Limb (tissue), 2 donors: ENCODE measurements around the gene MET.
A peak's percentile ranks its signal among the peaks of the same experiment; 100 is the strongest.

Experiments used
- DNase-seq, 2 donors: peaks; one replicate each; pipeline ENCODE4 v3.0.0-alpha.2; 2016; ENCODE audit errors: extremely low spot score in 2 of 2

Gene MET

DNA sequence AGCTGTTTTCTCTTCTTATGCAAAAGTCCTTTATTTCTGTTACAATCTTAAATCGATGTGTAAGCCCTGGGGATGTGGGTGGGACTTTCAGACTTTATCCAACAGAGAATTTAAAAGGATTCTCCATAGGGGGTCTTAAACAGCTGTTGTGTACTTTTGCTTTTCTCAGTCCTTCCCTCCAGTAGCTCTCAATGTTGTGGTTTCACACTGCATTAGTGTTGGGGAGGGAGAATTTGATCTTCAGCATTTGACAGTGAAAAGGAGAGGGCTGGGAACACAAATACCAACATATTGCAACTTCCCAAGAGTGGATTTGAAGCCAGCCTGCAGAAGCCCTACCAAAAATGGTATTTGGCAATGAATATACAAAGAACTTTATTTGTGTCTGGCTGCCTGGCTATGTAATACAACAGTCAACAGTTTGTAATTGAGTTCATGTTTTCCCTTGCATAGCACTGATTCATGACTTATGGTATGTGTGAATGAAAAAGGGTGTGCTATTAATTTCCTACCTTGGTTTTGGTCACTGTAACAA lies 110.2 kb downstream of the MET start:
- peak in 1 of 2 donors; percentile 82 for DNase-seq

DNA sequence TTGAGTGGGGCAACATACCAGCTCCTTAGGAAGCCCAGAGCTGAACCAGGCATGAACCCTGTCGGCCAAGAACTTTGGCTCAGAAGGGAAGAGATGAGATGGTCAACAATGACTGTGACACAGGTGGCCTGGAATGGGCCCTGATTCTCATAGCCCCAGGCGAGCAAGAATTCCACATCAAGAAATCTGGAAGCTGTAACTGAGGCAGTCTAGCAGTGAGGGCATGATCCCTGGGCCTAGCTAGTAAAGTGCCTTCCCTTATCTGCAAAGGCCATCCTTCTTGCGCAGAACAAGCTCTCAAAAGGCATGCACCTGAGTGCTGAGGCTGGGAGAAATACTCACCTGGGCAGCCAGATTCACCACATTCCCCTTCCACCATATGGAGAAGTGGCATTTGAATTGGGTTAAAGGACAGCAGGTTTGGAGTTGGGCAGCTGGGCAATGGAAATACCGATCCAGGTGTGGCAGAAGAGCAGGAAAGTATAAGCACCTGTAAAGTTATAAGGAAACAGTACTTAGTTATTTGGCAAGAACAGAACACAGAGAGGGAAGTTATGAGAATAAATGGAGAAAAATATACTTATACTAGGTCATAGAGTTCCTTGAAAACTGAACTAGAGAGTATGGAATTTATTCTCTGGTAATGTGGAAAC lies 111.8 kb downstream of the MET start:
- DNase-seq, result no peak

DNA sequence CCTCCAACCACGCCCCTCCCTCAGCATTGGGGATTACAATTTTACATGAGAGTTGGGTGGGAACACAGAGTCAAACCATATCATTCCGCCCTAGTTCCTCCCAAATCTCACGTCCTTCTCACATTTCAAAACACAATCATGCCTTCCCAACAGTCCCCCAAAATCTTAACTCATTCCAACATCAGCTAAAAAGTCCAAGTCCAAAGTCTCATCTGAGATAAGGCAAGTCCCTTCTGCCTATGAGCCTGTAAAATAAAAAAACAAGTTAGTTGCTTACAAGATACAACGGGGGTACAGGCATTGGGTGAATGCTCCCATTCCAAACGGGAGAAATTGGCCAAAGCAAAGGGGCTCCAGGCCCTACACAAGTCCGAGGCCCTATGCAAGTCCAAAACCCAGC lies 112.7 kb downstream of the MET start:
- DNase-seq, result no peak

DNA sequence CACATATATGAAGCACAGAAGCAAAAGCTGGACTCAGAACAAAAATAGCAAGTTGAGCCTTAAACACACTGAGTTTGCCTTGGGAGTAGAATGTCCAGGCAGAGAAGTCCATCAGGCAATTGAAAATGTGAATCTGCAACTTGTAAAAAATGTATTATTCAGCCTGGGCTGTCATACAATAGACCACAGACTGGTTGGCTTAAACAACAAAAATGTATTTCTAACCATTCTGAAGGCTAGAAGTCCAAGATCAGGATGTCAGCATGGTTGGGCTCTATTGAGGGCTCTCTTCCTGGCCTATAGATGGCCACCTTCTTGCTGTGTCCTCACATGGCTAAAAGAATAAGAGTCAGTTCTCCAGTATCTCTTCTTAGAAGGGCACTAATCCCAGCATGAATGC lies 113.8 kb downstream of the MET start:
- DNase-seq, result no peak

DNA sequence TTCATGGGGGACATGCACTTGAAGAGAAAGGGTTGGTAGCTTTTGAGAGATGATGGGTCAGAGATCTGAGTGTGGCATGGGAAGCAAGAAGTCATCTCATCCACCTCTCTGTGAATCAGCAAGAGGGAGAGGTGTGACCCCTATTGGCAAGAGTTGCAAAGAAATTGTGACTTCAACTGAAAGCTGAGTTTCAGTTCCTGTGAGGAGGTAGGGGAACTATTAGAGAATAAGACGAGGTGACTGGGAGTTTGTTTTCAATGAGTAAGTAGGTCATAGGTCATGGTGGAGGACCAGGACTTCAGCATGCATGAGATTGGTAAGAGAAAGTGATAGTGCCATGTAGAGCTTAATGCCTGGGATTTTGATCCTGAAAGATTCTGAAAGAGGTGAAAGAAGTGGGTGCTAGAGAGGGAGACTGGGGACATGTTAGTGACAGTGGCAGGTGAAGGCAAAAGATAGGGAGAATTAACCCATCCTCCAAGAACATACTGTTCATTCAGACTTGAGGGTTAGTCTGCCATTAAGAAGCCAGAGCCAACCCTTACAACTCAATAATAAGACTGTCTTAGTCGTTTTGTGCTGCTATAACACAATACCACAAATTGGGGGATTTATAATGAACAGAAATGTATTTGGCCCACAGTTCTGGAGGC lies 114.9 kb downstream of the MET start:
- no peak for DNase-seq

DNA sequence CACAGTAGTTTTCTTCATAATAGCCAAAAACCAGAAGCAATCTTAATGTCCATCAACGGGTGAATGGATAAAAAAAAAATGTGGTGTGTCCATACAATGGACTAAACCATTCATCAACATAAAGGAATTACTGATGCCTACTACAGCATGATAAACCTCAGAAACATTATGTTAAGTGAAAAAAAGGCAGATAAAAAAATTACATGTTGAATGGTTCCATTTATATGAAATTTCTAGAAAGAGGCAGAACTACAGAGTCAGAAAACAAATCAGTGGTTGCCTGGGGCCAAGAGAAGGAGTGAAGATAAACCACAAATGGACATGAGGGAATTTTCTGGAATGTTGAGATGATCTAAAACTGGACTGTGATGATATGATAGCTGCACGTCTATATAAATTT lies 115.9 kb downstream of the MET start:
- no peak for DNase-seq

DNA sequence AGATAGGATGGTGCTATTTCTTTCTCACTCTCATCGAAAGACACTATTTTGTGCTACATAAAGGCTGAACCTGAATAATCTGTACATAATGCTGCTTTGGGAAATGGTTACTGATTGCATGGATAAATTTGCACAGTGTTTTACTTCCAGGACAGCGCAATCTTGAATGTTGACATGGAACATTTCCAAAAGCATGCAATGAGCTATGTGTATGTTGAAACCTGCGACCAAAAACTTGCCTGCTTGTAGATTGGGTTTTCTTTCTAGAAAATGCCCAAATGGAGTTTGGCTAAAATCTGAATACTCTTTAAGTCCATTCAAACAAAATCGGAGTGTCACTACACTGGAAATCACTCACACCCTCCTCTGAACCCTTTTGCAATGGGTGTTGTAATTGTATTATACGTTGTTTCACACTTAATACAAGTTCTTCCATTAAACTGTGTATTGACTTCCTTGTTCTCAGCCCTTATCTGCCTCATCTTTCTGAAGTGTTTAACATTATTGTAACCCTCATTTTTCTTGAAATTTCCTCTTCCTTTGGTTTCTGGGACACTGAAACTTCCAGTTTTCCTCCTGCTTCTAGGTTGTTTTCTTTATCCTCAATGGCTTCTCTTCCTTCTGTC lies 116.7 kb downstream of the MET start:
- no peak for DNase-seq

DNA sequence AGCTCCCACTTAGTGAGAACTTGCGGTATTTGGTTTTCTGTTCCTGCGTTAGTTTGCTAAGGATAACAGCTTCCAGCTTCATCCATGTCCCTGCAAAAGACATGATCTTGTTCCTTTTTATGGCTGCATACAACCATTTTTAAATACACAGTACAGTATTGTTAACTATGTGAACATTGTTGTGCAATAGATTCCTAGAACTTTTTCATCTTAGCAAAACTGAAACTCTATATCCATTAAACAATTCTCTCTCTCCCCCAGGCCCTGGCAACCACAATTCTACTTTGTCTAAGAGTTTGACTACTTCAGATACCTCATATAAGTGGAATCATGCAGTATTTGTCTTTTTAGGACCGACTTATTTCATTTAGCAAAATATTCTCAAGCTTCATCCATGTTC lies 118.0 kb downstream of the MET start:
- no peak for DNase-seq

DNA sequence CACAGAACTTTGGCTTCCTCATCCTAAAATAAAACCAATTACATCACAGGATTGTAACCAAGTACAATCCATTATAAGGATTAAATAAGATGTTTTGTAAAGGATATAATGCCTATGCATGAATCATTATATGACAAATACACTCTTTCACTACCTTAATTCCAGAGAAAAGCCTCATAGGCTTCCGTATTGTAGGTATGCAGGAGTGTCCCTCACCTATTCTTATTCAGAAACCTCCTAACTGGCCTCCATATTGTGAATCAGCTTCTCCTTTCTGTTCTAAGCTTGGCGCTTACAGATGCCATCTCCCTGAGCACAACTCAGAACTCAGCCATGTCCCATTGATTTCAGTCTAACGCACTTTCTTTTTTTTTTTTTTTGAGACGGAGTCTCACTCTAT lies 120.8 kb downstream of the MET start:
- no peak for DNase-seq

DNA sequence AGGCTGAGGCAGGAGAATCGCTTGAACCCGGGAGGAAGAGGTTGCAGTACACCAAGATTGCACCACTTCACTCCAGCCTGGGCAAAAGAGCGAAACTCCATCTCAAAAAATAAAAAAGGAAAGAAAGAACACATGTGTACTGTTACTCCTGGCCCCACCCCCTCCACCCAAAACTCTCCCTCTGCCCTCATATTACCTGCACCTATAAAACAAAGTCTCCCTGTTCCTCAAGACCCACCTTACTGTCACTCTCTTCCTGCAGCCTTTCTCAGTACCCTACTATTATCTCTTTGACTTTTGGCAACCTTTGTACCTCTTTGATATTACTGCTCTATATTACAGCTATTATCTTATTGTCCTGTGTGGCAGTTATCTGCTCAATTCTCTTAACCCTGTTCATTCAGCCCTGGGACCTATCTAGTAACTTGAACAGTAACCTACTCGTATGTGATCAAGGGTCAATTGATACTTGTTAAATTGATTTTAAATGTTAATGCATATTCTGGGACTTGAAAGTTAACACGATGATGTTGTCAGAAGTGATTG lies 121.9 kb downstream of the MET start:
- DNase-seq, result no peak

DNA sequence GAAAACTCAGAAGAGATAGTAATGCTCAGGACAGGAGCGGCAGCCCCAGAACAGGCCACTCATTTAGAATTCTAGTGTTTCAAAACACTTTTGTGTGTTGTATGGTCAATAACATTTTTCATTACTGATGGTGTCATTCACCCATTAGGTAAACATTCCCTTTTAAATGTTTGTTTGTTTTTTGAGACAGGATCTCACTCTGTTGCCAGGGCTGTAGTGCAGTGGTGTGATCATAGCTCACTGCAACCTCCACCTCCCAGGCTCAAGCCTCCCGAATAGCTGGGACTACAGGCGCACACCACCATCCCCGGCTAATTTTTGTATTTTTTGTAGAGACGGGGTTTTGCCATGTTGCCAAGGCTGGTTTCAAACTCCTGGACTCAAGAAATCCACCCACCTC lies 124.5 kb downstream of the MET start:
- no peak for DNase-seq

DNA sequence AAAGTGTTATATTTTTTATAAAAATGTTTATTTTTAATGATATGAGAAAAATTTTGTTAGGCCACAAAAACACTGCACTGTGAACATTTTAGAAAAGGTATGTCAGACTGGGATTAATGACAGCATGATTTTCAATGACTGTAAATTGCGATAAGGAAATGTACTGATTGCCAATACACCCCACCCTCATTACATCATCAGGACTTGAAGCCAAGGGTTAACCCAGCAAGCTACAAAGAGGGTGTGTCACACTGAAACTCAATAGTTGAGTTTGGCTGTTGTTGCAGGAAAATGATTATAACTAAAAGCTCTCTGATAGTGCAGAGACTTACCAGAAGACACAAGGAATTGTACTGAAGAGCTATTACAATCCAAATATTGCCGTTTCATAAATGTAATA lies 125.6 kb downstream of the MET start:
- DNase-seq, result no peak

DNA sequence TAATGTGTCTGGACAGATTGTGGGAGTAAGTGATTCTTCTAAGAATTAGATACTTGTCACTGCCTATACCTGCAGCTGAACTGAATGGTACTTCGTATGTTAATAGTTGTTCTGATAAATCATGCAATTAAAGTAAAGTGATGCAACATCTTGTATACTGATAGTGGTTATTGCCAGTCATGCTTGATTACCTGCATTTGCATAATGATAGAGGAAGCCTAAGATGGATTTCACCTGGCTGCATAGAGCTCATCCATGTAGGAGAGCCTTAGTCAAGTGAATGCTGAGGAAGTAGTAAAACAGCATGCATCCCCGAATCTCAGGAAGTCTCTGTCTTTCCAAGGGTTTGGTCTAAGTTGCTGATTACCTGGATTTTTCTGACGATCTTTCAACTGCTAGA lies 126.2 kb downstream of the MET start:
- no peak for DNase-seq

DNA sequence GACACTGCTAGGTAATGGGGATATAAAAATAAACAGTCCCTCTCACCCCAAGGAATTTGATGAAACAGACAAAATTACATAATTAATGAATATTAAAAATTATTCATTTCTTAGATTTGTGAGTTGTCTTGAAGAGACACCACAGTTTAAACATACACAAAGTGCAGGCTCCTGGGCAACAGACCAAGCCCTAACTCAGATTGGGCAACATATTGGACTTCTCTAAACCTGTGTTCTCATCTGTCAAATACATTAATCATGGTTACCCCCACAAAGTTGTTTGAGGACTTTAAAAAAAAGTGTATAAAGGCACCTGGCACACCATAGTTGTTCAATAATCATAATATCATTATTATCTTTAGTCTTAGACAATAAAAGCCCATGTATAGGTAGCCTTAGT lies 127.9 kb downstream of the MET start:
- no peak for DNase-seq

DNA sequence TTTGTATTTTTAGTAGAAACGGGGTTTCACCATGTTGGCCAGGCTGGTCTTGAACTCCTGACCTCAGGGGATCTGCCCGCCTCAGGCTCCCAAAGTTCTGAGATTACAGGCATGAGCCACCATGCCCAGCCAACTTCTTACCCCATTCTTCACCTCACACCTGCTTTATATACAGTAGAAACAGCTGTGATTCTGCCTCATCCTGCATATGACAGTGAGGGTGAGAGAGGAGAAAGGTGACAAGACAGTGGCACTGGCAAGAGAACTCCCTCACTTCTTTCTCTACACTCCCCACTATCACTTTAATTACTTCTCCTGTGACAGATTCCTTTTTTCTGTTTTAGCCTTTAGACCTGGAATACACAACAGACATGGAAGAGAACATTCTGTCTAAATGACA lies 128.6 kb downstream of the MET start:
- no peak for DNase-seq

DNA sequence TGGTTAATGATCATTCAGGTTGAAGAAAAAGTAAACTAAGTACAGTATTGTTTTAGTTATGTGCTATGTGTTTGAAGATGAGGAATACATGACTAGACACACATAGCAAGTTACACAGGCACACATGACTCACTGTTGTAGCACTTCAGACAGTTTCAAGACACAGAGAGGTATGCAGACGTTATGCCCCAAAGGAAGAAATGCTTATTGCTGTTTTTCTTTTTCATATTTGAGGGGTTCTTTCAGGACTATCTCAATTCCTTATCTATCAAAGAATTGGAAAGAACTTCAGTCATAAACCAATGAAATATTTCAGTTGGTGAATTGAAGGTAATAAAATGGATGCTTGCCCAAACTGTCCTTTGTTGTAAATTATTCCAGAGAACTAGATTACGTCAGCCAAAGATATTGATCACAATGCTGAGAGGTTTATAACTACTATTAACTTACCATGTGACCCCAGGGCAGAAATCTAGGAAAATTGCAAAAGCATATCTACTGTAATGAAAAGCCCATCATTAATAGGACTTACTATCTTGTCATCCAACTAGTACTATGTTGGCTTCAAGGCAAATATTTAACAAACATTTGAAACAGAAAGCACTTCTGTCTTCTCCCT lies 129.2 kb downstream of the MET start:
- DNase-seq, result no peak

DNA sequence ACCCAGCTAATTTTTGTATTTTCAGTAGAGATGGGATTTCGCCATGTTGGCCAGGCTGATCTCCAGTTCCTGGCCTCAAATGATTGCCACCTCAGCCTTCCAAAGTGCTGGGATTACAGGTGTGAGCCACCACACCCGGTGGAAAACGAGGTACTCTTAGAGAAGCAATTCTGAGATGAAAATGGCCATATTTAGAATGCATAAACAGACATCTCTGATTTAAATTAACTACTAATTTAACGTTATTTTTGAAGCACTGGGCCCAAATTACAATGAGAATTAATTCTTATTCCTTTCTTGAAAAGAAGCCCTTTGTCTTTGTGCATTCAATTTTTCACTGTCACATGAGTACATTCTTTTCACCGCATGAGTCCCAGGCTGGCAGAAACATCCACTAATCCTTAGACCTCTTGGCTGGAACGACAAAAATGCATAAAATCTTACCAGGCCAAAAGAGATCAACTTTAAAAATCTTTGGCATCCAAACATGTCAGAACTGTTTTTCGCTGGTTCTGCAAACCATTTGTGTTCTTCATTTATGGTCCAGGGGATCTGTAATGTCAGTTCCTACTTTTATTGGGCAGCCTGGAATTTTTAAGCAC lies 130.2 kb downstream of the MET start:
- DNase-seq, result no peak

DNA sequence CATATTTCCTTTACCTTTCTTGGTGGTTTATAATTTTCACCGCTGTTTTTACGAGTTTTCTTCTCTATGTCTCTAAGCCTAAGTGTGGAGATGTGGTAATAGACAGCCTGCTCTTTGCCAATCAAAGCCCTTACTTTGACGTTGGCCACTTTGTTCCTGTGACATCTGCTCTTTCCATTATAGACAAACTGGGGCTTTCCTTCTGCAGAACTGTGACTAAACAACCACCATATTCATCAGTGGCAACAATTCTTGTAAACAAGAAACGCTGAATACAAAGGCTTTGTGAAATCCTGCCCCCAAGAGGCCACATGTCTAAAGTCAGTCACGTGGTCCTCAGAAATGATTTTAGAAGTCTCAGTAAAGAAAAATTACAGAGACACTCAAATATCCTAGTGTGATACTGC lies 130.8 kb downstream of the MET start:
- peak in 1 of 2 donors; percentile 58 for DNase-seq

DNA sequence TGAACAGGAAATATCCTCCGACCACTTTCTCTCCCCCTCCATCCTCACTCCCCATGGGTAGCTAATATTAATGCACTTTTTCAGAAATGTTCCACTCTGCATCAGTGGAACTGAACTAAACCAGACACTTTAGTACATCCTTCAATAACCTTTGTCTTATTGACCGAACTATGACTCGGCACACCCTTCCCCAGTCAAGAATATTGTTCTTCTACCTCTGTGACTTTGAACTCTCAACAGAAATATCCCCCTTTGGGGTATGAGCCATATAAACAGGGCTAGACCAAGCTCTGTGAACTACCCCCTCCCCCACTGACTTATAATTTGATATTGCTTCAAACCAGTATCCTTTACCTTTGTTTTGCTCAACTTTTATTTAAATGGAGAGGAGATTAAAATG lies 132.5 kb downstream of the MET start:
- DNase-seq, result no peak

DNA sequence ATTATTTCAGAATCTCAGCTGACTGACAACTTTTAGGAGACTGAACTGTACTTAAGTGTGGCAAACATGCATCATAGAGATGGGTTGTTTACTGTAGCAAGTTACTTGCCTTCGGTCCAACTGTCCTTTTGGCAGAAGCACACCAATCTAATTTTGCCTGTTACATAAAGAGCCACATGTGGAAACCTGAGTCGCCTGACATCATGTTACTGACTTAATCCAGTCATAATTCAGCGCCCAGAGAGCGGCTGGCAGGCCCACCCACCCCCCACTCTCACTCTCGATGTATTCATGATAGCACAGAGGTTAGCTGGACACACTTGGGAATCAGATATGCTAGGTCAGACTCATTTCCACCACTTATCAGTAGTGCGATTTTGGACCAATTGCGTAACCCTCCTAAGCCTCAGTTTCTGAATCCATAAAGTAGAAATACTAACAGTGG lies 133.1 kb downstream of the MET start:
- DNase-seq, result peak; percentile 59 to 81

DNA sequence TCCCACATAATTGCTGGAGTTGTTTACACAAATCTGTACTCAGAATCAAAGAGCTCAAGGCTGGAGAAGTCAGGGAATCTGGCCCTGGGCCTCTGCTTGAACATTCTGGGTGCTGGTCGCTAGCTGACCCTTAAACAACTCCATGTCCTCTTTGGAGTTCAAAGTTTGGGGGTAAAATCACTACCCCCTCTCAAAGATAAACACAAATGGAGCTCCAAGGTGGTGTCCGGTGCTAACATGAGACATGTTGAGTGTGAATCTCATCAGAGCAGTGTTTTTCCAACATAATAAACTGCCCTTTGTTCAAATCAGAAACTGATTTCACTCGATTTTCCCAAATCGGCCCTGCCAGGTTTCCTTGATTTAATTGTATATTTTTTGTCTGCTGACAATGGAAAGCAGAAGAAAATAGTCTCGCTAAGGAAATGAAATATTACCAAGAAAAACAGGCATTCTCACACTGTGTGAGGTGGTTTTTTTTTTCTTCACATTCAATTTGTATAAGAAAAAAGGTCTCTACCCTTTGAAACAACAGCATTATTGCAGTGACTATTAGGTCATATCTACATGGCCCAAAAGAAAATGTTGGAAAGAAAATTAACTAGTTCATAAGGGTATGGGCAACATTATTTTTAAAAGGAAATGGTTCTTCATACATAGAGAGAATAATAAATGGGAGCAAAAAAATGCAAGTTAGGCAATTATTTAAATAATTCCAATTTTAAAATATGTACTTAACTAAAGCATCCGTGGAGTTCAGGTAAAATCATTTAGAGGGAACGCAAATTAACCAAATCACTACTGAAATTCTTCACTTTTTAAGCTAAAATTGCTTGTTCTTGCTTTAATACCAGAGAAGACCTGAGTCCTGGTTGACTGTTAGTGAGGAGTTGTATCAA lies 134.3 kb downstream of the MET start:
- no peak for DNase-seq
